Body of pancreas (tissue), 4 donors: ENCODE measurements around the gene UGT1A4.

Experiments
- POLR2A ChIP-seq, 3 donors: fragments of 450-650 bp; IDR thresholded peaks; one replicate each; pipeline ENCODE4 v1.6.1; 2016; ENCODE audit warnings: antibody characterized with exemption in 3 of 3, mild to moderate bottlenecking in 2 of 3
- TF ChIP-seq, protein P1 (sequence below), 7 experiments: fragments of 450-650 bp in 4 of 7; fragments of 200-600 bp in 3 of 7; sonication (generic) in 3 of 7; IDR thresholded peaks; one replicate each; pipeline ENCODE4 v1.5.1; 2016 to 2019; ENCODE audit warnings: antibody characterized with exemption in 7 of 7

- TF ChIP-seq, protein P1, sequence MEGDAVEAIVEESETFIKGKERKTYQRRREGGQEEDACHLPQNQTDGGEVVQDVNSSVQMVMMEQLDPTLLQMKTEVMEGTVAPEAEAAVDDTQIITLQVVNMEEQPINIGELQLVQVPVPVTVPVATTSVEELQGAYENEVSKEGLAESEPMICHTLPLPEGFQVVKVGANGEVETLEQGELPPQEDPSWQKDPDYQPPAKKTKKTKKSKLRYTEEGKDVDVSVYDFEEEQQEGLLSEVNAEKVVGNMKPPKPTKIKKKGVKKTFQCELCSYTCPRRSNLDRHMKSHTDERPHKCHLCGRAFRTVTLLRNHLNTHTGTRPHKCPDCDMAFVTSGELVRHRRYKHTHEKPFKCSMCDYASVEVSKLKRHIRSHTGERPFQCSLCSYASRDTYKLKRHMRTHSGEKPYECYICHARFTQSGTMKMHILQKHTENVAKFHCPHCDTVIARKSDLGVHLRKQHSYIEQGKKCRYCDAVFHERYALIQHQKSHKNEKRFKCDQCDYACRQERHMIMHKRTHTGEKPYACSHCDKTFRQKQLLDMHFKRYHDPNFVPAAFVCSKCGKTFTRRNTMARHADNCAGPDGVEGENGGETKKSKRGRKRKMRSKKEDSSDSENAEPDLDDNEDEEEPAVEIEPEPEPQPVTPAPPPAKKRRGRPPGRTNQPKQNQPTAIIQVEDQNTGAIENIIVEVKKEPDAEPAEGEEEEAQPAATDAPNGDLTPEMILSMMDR (IDR thresholded peaks at IDR 0.05): no peak
- no peak for TF ChIP-seq POLR2A (IDR thresholded peaks at IDR 0.05)
Observed at GRCh38 chr2:233690444-233690843, 28.1 kb upstream of the UGT1A4 start.
